Immature natural killer cell (primary cell): ENCODE results near the gene RGP1. TPM values are rescaled to one million over a fixed set of nuclear protein-coding genes. Genes with fewer than 3 reads are reported as not detected.

Experiments used
- DNase-seq, 3 donors: peaks; one replicate each; pipeline ENCODE4 v3.0.0; 2022; ENCODE audit warnings: mixed read lengths in 1 of 3
- H3K27ac Mint-ChIP-seq, 6 donors: one replicate each; pipeline ENCODE4 v1.8.0; 2020; ENCODE audit warnings: mixed read lengths in 6 of 6, mild to moderate bottlenecking in 5 of 6, inconsistent platforms in 4 of 6, moderate library complexity in 3 of 6
- H3K27me3 Mint-ChIP-seq, 3 donors: one replicate each; pipeline ENCODE4 v1.8.0; 2020 to 2021; ENCODE audit warnings: low read depth in 3 of 3, mild to moderate bottlenecking in 3 of 3, mixed read lengths in 3 of 3, moderate library complexity in 3 of 3, inconsistent platforms in 1 of 3
- H3K36me3 Mint-ChIP-seq, 3 donors: one replicate each; pipeline ENCODE4 v1.8.0; 2020; ENCODE audit warnings: mixed read lengths in 3 of 3, inconsistent platforms in 2 of 3, mild to moderate bottlenecking in 2 of 3
- H3K4me1 Mint-ChIP-seq, 2 donors: one replicate each; pipeline ENCODE4 v1.8.0; 2020; ENCODE audit warnings: inconsistent platforms in 2 of 2, mild to moderate bottlenecking in 2 of 2, mixed read lengths in 2 of 2, moderate library complexity in 1 of 2
- H3K4me3 Mint-ChIP-seq, 5 donors: one replicate each; pipeline ENCODE4 v1.8.0; 2020; ENCODE audit warnings: mild to moderate bottlenecking in 5 of 5, mixed read lengths in 5 of 5, inconsistent platforms in 3 of 5, moderate library complexity in 3 of 5
- H3K9me3 Mint-ChIP-seq, 6 donors: one replicate each; pipeline ENCODE4 v1.8.0; 2020; ENCODE audit warnings: mild to moderate bottlenecking in 6 of 6, mixed read lengths in 6 of 6, inconsistent platforms in 4 of 6, moderate library complexity in 3 of 6
- polyA plus RNA-seq, 3 donors: library from polyadenylated mRNA; unstranded; fragments of 300-500 nt; fragmentation: Illumina TruSeq; gene quantifications; one replicate each; pipeline ENCODE4 v1.2.3, GENCODE V29; 2021

Gene RGP1
- polyA plus RNA-seq, 3 donors from 2014 or later = 5.4 to 10.6 (median 8.2) TPM

GRCh38 chr9:35740243-35740642, 8.8 kb upstream of the RGP1 start:
- peaks cover 19 to 64% (median 24%) of the 10 kb centered on the region in 3 donors for H3K36me3 Mint-ChIP-seq
- H3K4me3 Mint-ChIP-seq = no peak overlapping the region
- H3K27me3 Mint-ChIP-seq = peaks cover 0 to 4% (median 0%) of the 10 kb centered on the region in 3 donors
- no peak overlapping the region for H3K27ac Mint-ChIP-seq
- H3K4me1 Mint-ChIP-seq = peaks cover 21 to 32% of the 10 kb centered on the region in 2 donors
- no peaks in the 10 kb centered on the region for H3K9me3 Mint-ChIP-seq
- DNase-seq = no peak

- Mint-ChIP-seq H3K9me3 (no peaks in the 10 kb centered on the region), H3K4me1 (peaks cover 27 to 40% of the 10 kb centered on the region in 2 donors), H3K27me3 (peaks cover 0 to 4% (median 0%) of the 10 kb centered on the region in 3 donors), H3K36me3 (peaks cover 24 to 61% (median 29%) of the 10 kb centered on the region in 3 donors), H3K27ac (peak overlapping the region; percentile 5 to 73 (median 46)), H3K4me3 (peak overlapping the region in 2 of 5 donors; percentile 10 to 34)
- DNase-seq = no peak
Measured at GRCh38 chr9:35741740-35742139, 7.3 kb upstream of the RGP1 start.

- Mint-ChIP-seq H3K4me3 (no peak overlapping the region), H3K9me3 (no peaks in the 10 kb centered on the region), H3K27me3 (peaks cover 0 to 4% (median 0%) of the 10 kb centered on the region in 3 donors), H3K36me3 (peaks cover 23 to 52% (median 24%) of the 10 kb centered on the region in 3 donors), H3K27ac (peak overlapping the region in 2 of 6 donors; percentile 1 to 13), H3K4me1 (peaks cover 44 to 57% of the 10 kb centered on the region in 2 donors)
- no peak for DNase-seq
Measured at GRCh38 chr9:35743452-35743851, 5.6 kb upstream of the RGP1 start.

- Mint-ChIP-seq H3K4me3 (no peak overlapping the region), H3K36me3 (peaks cover 17 to 46% (median 24%) of the 10 kb centered on the region in 3 donors), H3K4me1 (peaks cover 46 to 59% of the 10 kb centered on the region in 2 donors), H3K27me3 (peaks cover 0 to 4% (median 0%) of the 10 kb centered on the region in 3 donors), H3K27ac (no peak overlapping the region), H3K9me3 (no peaks in the 10 kb centered on the region)
- DNase-seq = no peak
Measured at GRCh38 chr9:35743880-35744518, 5.1 kb upstream of the RGP1 start.

GRCh38 chr9:35745569-35745968, 3.5 kb upstream of the RGP1 start:
- H3K4me1 Mint-ChIP-seq = peaks cover 56 to 71% of the 10 kb centered on the region in 2 donors
- peaks cover 16 to 37% (median 19%) of the 10 kb centered on the region in 3 donors for H3K36me3 Mint-ChIP-seq
- peak overlapping the region in 3 of 5 donors; percentile 64 to 95 (median 89) for H3K4me3 Mint-ChIP-seq
- no peak for DNase-seq
- H3K9me3 Mint-ChIP-seq = no peaks in the 10 kb centered on the region
- peak overlapping the region in 3 of 6 donors; percentile 6 to 84 (median 73) for H3K27ac Mint-ChIP-seq
- peaks cover 0 to 9% (median 1%) of the 10 kb centered on the region in 3 donors for H3K27me3 Mint-ChIP-seq

DNA sequence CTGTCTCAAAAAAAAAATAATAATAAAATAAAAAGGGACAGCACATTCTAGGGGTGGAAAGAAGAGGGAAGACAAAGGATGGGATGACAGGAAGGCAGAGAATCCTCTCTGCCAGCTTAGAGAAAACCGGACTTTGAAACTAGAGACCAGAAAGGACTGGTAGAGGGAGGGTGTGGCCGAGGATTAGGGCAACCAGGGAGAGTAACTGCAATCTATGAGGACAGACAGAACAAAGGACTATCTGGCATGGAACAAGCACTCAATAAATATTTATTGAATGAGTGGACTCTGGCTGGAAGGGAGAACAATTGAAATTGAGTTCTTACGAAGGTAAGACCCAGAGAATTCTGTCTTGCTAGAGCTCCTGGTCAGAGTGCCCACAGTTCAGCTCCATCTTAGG, 2.5 kb upstream of the RGP1 start:
- Mint-ChIP-seq H3K27ac (peak overlapping the region in 3 of 6 donors; percentile 40 to 90 (median 64)), H3K27me3 (peaks cover 0 to 8% (median 1%) of the 10 kb centered on the region in 3 donors), H3K36me3 (peaks cover 19 to 40% (median 22%) of the 10 kb centered on the region in 3 donors), H3K4me1 (peaks cover 54 to 71% of the 10 kb centered on the region in 2 donors), H3K4me3 (peak overlapping the region; percentile 88 to 95 (median 89)), H3K9me3 (no peaks in the 10 kb centered on the region)
- DNase-seq = no peak

- no peak for DNase-seq
- H3K4me3 Mint-ChIP-seq = peak overlapping the region; percentile 88 to 95 (median 89)
Measured at GRCh38 chr9:35748242-35748857, 737 bp upstream of the RGP1 start.

GRCh38 chr9:35749515-35750255, 598 bp downstream of the RGP1 start:
- Mint-ChIP-seq H3K27ac (peak overlapping the region; percentile 90 to 94 (median 92)), H3K9me3 (no peaks in the 10 kb centered on the region), H3K27me3 (peaks cover 0 to 10% (median 1%) of the 10 kb centered on the region in 3 donors), H3K4me1 (peaks cover 45 to 48% of the 10 kb centered on the region in 2 donors), H3K36me3 (peaks cover 14 to 36% (median 21%) of the 10 kb centered on the region in 3 donors), H3K4me3 (peak overlapping the region; percentile 87 to 93 (median 91))
- DNase-seq = no peak

More at GRCh38 chr9:35748242-35748857, 737 bp upstream of the RGP1 start:
- H3K36me3 Mint-ChIP-seq = peaks cover 23 to 40% (median 28%) of the 10 kb centered on the region in 3 donors
- H3K27me3 Mint-ChIP-seq = peaks cover 0 to 8% (median 1%) of the 10 kb centered on the region in 3 donors
- peak overlapping the region; percentile 69 to 91 (median 90) for H3K27ac Mint-ChIP-seq
- peaks cover 47 to 54% of the 10 kb centered on the region in 2 donors for H3K4me1 Mint-ChIP-seq
- H3K9me3 Mint-ChIP-seq = no peaks in the 10 kb centered on the region

GRCh38 chr9:35750256-35750531, 1.1 kb downstream of the RGP1 start:
- H3K27me3 Mint-ChIP-seq = peaks cover 0 to 8% (median 1%) of the 10 kb centered on the region in 3 donors
- H3K9me3 Mint-ChIP-seq = no peaks in the 10 kb centered on the region
- peak overlapping the region; percentile 87 to 93 (median 91) for H3K4me3 Mint-ChIP-seq
- DNase-seq = no peak
- H3K27ac Mint-ChIP-seq = peak overlapping the region; percentile 90 to 94 (median 92)
- H3K36me3 Mint-ChIP-seq = peaks cover 11 to 34% (median 20%) of the 10 kb centered on the region in 3 donors
- H3K4me1 Mint-ChIP-seq = peaks cover 45 to 48% of the 10 kb centered on the region in 2 donors

DNA sequence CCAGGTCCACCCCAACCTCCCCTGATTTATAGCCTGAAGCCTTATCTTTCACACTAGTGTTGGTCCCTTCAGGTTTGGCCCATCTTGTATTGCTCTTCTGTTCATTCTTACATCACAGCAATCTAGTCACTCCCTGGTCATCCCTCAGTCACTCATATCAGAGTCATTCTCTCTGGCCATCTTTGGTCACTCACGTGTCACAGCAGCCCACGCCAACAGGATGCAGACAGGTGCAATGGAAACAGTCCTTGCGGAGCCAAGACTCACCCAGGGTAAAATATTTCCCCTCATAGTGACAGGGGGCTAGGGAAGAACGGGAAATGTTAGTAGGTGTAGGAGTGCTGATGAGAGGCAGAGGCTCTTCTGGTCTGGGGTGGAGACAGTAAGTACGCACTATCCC, 4.4 kb downstream of the RGP1 start:
- no peak for DNase-seq
- Mint-ChIP-seq H3K4me3 (no peak overlapping the region), H3K27me3 (peaks cover 1 to 8% (median 2%) of the 10 kb centered on the region in 3 donors), H3K36me3 (peaks cover 7 to 27% (median 15%) of the 10 kb centered on the region in 3 donors), H3K27ac (peak overlapping the region in 2 of 6 donors; percentile 49 to 61), H3K9me3 (no peaks in the 10 kb centered on the region), H3K4me1 (peaks cover 38 to 45% of the 10 kb centered on the region in 2 donors)

GRCh38 chr9:35754264-35754663, 5.2 kb downstream of the RGP1 start, which contains the start of gene MSMP:
Gene MSMP, minus strand, starts transcription at chr9:35754276. Its CDS starts 147 bp downstream, at chr9:35754129.
- H3K27me3 Mint-ChIP-seq = peaks cover 1 to 7% (median 2%) of the 10 kb centered on the region in 3 donors
- H3K27ac Mint-ChIP-seq = peak within 1 kb of the TSS in 4 of 6 donors; percentile 44 to 63 (median 55)
- no peak for DNase-seq
- peaks cover 7 to 27% (median 15%) of the 10 kb centered on the region in 3 donors for H3K36me3 Mint-ChIP-seq
- peaks cover 44 to 50% of the 10 kb centered on the region in 2 donors for H3K4me1 Mint-ChIP-seq
- H3K9me3 Mint-ChIP-seq = no peaks in the 10 kb centered on the region
- peak within 1 kb of the TSS in 2 of 5 donors; percentile 30 to 31 for H3K4me3 Mint-ChIP-seq

DNA sequence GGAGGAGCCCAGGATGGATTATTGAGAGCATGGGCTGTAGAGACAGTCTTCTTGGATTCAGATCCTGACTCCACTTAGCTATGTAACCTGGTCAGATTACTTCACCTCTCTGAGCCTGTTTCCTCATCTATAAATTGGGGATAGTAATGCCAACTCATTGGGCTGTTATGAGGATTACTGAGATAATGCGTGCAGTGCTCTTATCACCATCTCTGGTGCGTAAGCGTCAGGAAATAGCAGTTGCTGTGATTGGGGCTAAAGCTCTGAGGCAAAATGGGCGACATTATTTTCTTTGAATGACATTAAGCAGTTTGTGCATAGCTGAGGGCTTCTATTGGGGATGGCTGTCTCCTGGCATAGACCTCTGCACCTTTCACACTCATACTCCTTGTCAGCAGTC, 6.0 kb downstream of the RGP1 start:
- peaks cover 40 to 50% of the 10 kb centered on the region in 2 donors for H3K4me1 Mint-ChIP-seq
- no peaks in the 10 kb centered on the region for H3K9me3 Mint-ChIP-seq
- no peak for DNase-seq
- peak overlapping the region in 2 of 5 donors; percentile 30 to 31 for H3K4me3 Mint-ChIP-seq
- peak overlapping the region in 4 of 6 donors; percentile 41 to 63 (median 47) for H3K27ac Mint-ChIP-seq
- H3K36me3 Mint-ChIP-seq = peaks cover 7 to 27% (median 15%) of the 10 kb centered on the region in 3 donors
- H3K27me3 Mint-ChIP-seq = peaks cover 0 to 5% (median 2%) of the 10 kb centered on the region in 3 donors
